NCI-H345 treated with DMSO at 0.1 percent for 48 hours (cell line): ENCODE measurements around the gene LAMA5.
A peak's percentile ranks its signal among the peaks of the same experiment; 100 is the strongest.

ENCODE experiments used
- DNase-seq: peaks from one replicate; lab custom pipeline; 2025; ENCODE audit not compliant: unreplicated experiment; lab: John Stamatoyannopoulos, UW

The LAMA5 gene, protein sequence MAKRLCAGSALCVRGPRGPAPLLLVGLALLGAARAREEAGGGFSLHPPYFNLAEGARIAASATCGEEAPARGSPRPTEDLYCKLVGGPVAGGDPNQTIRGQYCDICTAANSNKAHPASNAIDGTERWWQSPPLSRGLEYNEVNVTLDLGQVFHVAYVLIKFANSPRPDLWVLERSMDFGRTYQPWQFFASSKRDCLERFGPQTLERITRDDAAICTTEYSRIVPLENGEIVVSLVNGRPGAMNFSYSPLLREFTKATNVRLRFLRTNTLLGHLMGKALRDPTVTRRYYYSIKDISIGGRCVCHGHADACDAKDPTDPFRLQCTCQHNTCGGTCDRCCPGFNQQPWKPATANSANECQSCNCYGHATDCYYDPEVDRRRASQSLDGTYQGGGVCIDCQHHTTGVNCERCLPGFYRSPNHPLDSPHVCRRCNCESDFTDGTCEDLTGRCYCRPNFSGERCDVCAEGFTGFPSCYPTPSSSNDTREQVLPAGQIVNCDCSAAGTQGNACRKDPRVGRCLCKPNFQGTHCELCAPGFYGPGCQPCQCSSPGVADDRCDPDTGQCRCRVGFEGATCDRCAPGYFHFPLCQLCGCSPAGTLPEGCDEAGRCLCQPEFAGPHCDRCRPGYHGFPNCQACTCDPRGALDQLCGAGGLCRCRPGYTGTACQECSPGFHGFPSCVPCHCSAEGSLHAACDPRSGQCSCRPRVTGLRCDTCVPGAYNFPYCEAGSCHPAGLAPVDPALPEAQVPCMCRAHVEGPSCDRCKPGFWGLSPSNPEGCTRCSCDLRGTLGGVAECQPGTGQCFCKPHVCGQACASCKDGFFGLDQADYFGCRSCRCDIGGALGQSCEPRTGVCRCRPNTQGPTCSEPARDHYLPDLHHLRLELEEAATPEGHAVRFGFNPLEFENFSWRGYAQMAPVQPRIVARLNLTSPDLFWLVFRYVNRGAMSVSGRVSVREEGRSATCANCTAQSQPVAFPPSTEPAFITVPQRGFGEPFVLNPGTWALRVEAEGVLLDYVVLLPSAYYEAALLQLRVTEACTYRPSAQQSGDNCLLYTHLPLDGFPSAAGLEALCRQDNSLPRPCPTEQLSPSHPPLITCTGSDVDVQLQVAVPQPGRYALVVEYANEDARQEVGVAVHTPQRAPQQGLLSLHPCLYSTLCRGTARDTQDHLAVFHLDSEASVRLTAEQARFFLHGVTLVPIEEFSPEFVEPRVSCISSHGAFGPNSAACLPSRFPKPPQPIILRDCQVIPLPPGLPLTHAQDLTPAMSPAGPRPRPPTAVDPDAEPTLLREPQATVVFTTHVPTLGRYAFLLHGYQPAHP (N-terminal part only)

DNA sequence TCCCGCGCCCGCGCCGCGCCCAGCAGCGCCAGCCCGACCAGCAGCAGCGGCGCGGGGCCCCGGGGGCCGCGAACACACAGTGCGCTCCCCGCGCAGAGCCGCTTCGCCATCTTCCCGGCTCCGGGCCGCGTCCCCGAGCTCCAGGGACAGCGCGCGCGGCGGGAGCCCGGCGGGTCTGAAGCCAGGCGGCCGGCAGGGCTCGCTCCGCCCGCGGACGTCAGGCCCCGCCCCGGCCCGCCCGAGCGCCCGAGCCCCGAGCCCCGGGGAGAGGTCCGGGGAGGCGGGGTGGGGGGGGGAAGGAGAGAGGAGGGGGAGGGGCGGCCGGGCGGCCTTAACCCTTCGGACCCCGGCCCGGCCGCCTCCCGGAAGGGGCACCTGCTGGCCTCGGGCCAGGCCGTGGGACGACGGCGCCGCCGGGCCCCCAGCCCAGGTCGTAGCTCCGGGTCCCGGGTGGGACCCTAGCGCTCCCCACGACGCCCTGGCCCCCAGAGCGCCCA is at the start of gene LAMA5:
Gene LAMA5 (minus strand): TSS at position 177 of the 497 bp plus-strand sequence. CDS start 67 bp downstream, at position 110.
- DNase-seq = no peak

DNA sequence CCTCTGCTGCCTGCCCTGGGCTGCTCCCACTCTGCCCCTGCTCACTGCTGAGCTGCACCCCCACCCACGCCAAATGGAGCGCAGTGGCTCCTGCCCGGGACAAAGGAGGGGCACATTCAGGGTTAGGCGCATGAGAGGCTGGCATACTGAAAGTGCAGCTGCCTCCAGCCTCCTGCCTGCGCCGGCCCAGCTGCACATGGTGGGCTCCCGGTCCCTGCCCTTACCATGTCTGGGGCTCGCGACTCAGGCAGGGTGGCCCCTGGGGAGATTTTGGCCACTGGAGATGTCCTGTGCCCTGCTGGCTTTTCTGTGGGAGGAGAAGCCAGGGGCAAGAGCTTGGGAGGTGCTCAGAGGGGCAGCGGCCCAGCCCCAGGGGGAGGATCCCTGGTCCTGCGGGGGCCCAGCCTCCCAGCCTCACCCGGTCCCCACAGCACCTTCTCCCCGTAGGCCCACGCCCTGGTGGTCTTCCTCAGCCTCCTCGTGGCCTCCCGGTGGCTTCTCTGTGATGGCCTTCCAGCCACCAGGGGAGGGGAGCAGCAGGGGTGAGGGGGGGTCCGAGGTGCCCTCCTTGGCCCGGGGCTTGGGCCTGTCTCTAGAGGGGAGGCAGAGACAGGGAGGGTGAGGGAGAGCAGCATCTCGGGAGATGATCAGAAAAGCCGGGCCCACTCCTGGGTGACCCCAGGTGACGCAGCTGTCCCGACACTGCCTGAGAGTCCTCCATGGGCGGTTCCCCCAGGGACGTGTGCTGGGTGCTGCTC is 48.4 kb upstream of the LAMA5 start:
- no peak for DNase-seq

DNA sequence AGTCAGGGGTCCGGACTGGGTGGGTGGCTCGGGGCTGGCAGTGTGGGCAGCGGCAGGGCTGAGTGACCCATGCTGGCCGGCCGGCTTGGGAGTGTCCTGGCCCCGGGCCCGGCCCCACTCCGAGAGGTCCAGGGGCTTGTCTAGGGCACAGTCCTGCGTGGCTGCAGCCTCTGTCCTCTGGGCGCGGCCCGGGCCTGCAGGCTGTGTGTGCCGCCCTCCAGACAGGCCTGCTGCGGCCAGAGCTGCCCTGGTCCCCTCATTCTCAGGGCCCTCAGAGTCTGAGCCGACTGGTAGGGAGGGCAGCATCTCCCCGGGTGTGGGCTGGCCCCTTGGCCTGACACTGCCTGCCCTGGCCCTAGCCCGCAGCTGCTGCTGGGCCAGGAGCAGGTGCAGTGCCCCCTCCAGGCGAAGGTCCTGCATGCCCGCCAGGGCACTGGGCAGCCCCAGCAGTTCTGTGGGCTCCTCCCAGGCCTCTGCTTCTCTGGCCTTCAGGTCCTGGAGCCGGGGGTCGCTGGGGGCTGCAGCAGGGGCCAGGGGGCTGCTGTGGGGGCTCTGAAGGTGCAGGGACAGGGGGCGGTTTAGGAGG is 46.9 kb upstream of the LAMA5 start:
- no peak for DNase-seq

DNA sequence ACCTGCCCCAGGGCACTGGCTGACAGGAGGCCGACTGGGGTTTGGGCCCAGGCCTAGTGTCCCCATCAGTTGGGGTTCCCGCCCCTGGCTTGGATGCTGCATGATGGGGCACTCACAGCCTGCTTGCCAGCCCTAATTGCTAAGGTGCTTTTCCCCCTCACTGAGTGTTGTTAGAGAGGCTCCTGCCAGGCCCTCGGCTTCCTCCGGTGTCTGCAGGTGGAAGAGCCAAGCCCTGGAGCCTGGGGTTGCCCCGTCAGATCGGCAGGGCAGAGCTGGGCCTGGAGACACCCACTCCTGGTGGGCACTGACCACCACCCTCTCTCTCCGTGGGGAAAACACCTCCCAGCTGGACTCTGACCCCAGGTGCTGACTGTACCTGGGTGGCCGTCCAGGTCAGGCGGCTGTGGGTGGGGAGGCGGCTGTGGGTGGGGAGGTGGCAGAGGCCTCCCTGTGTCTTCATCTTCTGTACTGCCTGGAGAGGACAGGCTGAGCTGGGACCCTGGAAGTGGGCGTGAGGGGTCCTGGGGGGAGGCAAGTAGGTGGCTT is 46.0 kb upstream of the LAMA5 start:
- no peak for DNase-seq

DNA sequence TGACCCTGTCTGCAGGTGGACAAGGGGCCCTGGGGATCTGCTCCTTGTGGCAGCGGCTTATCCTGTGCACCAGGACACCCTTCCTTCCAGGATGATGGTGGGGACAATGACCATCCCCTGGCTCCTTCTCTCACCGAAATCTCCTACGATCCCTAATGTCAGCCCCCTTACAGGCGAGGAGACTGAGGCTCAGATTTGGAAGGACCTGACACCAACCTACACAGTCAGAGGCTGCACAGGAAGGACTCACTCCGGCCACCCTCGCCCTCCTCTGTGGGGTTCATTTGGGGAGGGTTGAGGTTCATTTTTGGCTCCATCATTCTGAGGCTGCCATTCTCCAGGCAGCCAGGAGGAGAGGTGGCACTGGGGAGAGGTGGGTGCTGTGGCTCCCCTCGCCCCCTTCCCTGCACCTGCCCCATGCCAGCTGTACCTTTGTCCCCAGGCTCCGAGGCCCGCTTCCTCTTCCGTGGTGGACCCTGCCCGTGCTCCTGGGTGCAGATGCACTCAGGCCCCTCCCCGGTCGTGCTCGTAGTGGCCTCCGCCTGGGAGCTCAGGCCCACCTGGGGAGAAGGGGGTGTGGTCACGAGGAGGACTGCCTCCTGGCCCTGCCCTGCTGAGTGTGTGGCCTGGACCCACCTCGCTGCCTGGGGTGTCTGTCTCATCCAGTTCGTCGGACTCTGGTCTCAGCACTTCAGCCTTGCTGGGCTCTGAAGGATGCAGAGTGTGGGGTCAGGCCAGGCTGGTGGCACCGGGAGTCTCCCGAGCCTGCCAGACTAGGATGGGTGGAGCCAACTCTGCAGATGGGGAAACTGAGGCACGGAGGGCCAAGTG is 45.3 kb upstream of the LAMA5 start:
- no peak for DNase-seq

DNA sequence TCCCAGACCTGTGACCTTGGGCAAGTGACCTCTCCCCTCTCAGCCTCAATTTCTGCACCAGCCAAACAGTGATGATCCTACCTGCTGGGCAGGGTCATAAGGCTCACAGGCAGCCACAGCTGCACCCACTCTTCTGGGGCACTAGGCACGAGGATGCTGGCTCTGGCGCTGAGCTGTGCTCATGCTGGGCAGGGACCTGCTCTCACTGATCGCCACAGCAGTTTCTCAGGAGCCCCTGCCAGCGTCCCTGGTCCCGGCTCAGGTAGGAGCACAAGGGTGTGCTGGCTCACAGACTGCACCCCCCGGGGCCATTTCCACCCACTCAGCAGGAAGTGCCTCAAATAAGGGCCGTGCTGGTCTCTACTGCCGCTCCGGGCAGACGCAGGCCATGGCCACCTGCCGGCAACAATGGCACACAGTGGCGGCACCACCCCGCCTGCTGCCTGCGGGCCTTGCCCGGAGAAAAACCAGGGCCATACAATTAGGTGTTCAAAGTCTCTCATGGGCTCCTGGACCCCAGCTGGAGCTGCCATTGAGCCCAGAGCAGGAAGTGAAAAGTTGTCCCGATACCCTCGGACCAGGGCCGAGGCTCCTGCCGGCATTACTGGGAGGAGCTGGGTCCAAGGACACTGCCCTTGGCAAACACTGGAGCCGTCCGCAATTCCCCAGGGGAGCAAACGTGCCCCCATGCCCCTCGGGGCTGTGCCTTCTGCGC is 44.5 kb upstream of the LAMA5 start:
- DNase-seq = peak; percentile 74

DNA sequence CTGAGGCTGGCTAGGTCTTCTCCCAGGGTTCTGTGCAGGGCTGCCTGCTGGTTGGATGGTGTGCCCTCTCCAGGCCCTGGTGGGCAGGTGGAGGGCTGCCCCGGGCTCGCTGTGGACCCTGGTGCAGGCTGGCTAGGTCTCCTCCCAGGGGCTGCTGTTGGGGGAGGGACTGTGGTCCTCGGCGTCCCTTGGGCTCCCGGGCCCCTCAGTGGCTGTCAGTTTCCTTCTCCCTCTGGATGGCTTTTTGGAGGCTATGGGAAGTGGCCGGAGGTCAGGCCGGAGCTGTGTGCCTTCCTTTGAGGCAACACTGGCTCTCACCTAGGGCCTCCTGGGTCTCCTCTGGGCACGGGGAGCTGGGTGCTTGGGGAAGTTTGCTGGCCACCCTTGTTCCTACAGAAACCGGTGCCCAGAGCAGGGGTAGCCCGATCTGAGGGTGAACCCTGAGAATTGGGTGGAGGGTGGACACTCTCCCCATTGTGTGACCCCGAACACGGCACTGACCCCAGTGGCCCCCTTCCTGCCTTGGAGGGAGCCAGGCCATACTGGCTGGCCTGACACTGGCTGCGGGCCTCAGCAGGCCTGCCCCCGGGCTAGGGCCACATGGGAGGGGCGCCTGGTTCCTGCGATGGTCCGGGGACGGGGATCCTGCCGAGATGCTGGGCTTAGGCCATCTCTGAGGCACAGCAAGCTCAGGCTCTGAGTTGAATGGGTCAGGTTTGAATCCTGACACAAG is 43.8 kb upstream of the LAMA5 start:
- DNase-seq = no peak

DNA sequence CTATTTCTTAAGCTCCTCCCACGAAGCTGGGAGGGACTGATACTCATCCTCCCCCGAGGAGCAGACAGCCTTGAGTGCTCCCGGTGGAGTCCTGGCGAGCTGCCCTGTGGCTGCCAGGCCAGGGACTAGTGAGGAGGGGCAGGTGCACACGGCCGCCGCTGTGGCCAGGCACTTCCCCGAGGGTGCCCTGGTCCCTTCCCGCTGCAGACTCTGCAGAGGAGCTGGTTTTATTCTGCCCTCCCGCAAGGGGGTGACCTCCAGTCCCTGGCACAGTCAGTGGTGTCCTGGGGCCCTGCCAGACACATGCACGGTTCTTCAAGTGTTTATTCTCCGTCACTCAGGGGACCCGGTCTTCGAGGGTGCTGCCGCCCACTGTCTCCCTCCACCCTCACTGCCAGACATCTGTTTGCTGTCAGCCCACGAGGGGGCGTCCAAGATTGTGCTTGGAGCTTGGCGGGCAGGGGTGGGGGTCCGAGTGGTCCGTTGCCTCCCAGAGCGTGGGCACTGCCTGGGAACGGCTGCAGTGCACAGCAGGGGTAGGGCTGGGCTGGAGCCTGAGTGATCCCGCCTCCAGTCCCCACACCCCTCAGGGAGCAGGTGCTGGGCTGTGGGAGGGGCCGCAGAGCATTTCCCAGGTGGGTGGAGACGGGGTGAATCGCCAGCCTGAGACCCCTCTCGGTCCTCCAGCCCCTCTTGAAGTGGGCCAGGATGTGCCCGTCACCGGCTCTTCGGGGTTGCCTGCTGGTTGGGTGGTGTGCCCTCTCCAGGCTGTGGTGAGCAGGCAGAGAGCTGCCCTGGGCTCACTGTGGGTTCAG is 43.0 kb upstream of the LAMA5 start:
- DNase-seq = peak; percentile 65

DNA sequence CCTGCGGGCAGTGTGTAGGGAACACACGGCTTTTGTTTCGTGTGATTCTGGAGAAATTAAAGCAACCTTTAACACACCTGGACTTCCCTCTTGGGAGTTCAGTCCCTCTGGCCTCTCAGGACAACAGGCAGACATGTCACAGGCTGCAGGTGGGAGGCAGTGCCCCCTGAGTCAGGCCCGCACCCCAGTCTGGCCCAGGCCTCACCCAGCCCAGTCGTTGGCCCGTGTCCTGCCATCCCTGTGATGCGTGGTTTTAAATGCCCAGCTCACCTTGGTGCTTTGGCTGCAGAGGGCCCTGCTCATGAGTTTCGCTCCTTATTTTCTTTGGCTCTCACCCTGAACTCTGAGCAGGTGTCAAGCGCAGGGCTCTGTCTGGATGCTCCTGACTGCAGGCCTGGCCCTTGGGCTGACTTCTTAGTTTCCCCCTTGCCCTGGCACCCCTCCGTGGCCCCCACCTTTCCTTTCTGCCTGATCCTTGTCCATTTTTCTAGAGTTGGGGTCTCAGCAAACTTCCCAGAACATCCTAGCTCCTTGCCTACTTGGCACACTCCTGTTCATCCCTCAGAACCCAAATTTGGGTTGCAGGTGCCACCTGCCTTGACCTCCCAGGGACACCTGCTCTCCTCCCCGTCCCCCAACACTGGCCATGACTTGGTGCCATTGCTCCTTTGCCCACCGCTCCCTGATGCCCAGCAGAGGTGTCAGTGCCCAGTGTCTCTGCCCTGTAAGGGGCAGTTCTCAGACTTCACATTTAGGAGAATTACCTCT is 42.2 kb upstream of the LAMA5 start:
- DNase-seq = no peak

DNA sequence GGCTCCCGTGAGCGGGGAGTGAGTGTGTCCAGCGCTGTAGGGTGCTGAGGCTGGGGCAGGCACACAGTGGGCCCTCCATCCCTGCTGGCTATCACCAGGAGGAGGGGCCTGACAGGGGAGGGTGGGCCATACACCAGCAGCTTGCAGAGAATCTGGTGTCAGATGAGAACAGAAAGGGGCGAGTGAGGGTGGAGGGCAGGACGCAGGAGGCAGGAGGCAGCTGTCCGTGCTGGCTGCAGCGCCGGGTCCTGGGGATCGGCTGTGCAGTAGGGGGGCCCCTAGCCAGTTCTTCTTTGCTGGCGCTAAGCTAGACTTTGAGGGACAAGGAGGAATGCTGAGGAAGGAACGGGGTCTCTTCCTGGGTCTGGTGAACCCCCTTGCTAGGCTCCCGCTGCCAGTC is 41.5 kb upstream of the LAMA5 start:
- DNase-seq = no peak

DNA sequence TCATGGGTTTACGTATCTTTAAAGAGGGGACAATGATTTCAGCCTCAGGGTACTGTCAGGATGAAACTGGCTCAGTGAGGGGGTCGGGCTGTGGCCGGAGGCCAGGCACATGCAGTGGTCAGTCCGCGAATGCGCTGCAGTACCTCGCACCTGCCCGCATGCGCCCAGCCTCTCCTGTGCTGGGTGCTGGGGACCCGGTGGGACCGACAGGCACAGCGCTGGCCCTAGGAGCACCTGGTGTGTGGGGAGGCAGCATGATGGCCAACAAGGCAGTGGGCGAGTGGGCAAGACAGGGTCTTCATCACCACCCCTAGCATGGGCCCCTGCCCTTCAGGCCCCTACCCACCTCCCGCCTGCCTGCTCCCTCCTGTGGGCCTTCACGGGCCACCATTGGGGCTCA is 40.9 kb upstream of the LAMA5 start:
- no peak for DNase-seq

DNA sequence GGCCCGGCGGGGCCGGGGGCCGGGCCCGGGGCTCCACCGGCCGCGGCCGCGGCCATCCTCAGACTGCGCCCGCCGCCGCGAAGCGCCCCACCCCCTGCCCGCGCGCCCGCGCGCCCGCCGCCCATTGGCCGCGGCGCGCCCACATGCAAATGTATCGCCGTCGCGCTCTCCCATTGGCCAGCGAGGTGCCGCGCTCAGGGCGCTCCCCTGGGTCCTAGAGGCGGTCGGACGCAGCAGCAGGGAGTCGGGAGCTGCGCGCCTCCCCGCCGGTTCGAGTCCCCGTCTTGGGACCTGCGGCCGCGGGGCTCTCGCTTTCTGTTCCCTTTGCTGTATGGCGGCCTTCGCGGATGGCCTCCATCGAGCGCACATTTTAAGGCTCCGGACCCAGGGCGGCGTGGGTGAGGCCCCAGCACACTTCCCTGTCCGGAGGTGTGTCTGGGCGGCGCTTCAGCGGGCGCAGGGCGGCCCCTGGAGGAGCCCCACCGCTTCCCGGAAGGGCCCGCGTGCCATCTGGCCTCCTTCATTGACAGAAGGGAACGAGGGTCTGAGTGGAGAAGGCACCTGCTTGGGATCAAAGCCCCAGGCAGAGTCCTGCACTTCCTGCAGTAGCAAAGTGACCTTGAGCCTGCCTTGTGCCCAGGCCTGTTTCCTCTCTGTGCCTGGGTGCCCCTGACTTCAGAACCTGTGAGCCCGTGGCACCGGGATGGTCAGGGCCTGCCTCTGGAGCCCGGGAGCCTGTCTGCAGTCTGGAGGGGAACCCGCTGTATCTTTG is 40.3 kb upstream of the LAMA5 start, which contains the start of gene CABLES2:
Gene CABLES2 (minus strand): TSS at position 65 of the 772 bp plus-strand sequence. CDS start 9 bp downstream, at position 56.
- peak; percentile 91 for DNase-seq

DNA sequence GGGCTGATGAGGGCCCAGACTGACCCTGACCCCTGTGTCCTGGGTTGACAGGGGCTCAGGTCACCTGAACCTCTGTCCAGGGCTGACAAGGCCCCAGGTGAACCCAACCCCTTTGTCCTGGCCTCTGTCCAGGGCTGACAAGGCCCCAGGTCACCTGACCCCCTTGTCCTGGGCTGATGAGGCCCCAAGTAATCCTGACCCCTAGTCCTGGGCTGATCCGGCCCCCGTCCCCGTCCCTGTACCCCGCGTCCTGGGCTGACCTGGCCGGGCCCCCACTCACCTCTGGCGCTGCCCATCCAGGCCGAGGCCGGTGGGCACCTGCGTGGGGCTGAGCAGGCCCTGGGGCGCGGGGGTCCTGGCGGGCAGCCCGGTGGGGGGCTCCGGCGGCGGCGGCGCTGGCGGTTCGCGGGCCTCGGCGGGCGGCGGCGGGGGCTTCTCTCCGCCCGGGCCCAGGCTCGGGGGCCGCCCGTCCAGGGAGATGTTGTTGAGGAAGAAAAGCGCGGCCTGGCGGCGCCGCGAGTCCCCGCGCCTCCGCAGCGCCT is 39.6 kb upstream of the LAMA5 start:
- DNase-seq = no peak

DNA sequence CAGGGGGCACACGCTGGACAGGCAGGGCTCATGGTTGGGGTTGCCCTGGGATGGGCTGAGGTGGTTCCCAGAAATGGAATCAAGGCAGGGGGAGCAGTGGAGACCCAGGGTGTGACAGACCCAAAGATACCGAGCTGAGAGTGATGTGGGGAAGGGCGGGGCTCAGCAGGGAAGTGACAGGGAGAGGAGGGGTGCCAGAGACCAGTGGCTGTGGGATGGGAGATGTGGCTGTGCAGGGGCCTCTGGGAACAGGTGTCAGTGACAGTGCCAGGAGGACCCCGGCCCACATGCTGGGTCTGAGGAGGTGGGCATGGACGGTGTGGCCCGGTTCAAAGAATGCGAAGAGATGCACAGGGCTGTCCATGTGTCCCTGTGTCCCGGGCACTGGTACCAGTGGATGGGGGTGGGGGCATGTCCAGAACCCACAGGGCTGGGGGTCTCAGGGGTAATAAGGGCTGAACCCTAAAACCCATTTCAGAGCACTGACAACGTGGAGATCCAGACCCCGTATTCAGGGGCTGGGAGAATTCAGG is 38.9 kb upstream of the LAMA5 start:
- DNase-seq = no peak
